RKO (cell line): ENCODE data around the gene PIF1.
"Not testable (repeated sequence)": the region's sequence is repeated elsewhere in the genome, so short reads cannot be mapped to it uniquely, and the experiment has no call there.

ENCODE experiments used
- DNase-seq: peaks from one replicate; pipeline ENCODE4 v3.0.0-alpha.2; 2016; ENCODE audit warnings: low spot score

Gene PIF1

DNA sequence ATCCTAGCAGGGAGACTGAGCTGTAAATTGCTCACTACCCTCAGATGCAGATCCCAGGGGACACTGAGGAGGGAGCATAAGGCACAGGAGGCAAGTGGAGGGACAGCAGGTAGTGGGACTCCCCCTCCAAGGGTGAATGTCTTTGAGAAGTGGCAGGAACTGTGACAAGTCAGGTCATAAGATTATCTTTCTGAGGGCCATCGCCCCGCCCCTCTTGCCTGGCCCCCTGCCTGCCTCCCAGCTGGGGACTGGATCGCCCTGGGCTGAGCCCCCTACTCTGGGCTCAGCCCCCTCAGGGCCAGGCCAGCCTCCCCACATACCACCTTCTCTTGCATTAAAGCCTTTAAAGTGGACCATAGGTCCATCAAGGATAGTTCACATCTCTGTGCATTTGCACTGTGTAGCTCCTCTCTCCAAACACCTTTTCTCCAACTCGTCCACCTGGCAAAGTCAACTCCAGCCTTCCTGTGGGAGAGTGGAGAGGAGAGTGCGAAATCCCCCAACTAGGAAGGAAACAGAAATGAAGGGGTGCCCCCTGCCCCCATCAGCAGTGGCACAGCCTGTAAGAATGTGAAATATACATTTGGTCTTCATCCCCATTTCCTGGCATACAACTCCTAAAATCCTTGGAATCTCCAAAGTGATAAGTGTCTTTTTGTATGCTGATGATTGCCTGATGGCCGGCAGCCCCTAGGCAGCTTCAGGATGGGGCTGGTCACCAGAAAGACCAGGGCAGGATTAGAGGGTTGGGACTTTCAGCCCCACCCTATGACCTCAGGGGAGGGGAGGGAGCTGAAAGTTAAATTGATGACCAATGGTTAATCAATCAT lies 14.7 kb downstream of the PIF1 start:
- no peak for DNase-seq

DNA sequence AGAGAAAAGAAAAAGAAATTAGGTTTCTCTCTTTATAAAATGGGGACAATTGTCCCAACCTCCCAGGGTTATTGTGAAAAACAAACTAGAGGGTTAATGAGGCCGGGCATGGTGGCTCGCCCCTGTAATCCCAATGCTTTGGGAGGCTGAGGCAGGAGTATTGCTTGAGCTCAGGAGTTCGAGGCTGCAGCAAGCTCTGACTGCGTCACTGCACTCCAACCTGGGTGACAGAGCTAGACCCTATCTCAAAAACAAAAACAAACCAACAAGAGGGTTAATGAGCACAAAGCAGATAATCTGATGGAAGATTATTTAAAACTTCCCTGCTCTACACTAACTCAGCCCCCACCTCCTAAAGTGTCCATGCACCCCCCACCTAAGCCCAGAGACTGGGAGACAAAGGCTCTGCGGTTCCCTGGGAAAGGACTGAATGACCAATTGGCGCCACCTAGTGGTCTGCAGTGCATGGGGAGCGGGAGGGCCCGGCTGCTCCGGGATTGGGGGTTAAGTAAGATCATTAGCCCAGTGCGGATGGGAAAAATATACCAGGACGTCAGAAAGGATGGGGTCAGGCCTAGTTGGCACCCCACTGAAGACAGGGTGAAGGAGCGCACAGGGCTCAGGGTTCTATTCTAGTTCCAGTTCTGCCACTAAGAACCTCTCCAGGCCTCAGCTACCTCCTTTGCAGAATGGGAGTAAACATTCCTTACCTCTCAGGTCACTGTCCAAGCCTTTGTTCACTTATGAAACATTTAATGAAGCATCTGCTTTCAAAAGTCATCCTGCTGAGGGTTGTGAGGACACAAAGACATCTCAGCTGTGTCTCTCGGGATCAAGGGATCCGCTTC lies 15.6 kb downstream of the PIF1 start:
- DNase-seq = peak; percentile 67

DNA sequence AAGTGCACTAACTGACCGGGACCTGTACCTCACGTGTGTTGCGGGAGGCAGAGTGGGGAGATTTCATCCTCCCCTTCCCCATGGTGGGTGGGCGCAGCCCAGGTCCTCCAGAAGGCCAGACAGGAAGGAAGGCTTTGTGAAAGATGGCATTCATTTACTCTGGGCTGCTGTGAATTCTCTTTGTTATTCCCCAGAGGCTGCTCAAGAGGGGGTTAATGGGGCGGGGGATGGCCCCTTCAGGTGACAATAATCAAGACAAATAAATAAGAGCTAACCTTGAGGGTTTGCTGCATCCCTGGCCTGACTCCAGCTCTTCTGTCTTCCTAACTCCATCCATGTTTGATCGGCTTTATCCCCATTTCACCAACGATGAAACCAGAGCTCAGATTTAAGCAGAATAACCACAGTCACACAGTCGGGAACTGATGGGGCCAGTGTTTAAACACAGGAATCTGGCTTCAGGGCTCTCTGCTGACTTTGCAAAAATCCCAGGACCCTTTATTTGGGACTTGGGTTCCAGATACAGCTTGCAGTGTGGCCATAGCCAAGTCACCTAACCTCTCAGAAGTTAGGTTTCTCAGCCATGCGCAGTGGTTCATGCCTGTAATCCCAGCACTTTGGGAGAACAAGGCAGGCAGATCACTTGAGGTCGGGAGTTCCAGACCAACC lies 16.5 kb downstream of the PIF1 start:
- no peak for DNase-seq

DNA sequence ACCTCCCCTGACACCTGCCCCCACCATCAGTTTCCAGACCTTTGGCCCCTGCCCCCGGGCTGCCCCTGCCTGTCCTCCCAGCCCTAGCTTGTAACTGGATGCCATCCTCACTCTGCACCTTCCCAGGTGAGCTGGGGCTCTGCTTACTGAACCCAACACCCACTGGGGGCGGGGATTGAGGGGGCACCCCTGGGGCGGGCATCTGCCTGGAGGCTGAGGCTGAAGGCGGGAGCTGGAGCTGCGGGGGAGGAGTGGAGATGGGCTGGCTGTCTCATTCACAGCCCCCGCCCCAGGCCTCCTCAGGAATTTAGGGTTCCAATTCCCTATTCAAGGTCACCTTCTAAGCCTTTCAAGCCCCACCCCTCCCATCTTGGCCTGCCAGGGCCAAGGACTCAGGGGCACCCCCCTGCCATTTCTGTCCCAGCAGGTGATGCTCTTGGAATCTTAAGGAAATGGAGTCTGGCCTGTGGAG lies 17.7 kb downstream of the PIF1 start:
- no peak for DNase-seq

DNA sequence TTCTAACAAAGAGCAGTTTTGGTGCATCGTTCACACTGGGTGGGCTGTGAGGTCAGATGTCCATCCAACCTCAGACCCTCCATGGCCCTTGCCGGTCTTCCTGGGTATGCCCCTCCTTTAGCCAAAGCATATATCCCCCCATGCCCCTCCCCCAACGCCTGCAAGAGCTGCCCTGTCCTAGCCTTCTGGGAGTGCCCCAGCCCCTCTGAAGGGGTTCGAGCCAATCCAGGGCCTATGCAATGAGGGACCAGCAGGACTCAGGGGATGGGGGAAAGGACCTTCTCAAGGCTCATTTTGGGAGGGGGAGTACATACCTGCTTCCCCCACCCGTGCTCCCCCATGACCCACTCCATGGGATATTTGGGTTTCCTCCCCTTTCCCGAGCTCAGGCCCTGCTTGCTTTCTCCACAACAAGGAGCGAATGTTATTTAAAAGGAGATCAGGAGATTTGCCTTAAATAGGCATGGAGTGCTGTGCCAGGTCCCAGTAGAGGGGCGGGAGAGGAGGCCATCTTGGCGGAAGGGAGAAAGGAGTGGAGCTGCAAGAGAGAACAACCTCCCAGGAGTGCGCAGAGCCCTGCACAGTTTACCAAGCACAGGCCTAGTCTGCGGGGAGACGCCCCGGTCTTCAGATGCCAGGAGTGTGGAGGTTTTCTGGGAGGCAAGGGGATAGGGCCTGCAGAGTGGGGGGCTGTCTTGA lies 18.2 kb downstream of the PIF1 start:
- DNase-seq = no peak

DNA sequence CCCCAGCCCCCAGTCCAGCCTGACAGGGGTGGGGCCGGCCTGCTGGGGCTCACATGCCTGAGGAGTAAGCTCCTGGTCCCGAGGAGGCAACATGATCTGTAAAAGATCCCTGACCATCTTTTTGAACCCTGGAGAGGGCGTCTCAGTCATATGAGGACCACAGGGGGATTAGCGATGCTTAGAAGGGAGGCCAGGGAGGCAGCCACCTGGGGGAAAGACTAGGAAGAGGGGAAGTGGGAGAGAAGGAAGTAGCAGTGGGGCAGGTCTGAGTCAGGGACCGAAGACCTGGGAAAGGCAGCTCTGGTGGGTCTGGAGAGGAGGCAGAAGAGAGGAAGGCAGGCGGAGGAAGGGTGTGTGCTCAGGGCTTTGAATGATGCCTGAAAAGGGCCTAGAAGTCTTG lies 18.9 kb downstream of the PIF1 start:
- DNase-seq = no peak

DNA sequence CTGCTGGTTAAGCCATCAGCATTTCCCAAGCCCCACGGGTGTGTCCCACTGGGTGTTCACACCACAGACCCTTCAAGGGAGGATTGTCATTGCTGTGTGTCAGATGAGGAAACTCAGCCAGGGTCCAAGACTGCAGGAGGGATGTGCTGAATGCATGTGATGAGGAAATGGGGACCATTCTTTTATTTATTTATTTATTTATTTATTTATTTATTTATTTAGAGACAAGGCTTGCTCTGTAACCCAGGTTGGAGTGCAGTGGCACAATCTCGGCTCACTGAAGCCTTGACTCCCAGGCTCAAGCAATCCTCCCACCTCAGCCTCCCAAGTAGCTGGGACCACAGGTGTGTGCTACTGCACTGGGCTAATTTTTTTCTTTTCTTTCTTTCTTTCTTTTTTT lies 20.8 kb downstream of the PIF1 start:
- no peak for DNase-seq

DNA sequence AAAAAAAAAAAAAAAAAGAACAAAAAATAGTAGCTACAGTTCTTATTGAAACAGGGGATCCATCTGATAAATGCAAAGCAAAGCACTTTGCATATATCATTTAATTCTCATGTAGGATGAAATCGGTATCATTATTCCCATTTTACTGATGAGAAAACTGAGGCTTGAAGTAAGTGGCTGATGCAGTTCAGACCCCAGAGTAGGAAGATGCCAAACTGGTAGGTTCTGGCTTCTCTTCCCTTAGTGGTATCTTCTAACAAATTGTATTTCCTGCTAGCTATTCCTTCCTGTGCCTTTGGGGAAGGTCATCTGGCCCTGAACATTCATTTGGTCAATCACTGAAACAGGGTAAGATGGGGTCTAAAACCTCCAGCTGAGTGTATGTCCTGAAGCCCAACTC lies 21.9 kb downstream of the PIF1 start:
- DNase-seq = no peak

DNA sequence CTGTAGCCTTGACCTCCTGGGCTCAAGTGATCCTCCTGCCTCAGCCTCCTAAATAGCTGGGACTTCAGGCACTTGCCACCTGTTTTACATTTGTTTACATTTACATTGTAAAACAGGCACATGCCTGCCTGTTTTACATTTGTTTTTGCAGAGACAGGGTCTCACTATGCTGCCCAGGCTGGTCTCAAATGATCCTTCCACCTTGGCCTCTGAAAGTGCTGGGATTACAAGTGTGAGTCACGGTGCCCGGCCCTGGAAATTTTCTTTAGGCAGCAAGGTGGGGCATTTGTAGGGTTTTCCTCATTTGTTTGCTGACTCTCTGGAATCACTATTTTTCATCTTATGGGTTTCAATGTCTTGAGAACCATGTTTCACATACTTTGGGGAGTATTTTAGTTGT lies 25.0 kb downstream of the PIF1 start:
- no peak for DNase-seq

DNA sequence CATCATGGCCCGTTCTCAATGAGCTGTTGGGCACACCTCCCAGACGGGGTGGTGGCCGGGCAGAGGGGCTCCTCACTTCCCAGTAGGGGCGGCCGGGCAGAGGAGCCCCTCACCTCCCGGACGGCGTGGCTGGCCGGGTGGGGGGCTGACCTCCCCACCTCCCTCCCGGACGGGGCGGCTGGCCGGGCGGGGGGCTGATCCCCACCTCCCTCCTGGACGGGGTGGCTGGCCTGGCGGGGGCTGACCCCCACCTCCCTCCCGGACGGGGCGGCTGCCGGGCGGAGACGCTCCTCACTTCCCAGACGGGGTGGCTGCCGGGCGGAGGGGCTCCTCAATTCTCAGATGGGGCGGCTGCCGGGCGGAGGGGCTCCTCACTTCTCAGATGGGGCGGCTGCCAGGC lies 26.5 kb downstream of the PIF1 start:
- not testable (repeated sequence) for DNase-seq

DNA sequence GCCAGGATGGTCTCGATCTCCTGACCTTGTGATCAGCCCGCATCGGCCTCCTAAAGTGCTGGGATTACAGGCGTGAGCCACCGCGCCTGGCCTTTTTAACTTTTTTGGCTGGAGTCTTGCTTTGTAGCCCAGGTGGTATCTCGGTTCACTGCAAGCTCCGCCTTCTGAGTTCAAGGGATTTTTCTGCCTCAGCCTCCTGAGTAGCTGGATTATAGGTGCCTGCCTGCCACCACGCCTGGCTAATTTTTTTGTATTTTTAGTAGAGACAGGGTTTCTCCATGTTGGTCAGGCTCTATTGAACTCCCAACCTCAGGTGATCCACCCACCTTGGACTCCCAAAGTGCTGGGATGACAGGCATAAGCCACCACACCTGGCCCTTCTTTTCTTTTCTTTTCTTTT lies 29.5 kb downstream of the PIF1 start:
- not testable (repeated sequence) for DNase-seq

DNA sequence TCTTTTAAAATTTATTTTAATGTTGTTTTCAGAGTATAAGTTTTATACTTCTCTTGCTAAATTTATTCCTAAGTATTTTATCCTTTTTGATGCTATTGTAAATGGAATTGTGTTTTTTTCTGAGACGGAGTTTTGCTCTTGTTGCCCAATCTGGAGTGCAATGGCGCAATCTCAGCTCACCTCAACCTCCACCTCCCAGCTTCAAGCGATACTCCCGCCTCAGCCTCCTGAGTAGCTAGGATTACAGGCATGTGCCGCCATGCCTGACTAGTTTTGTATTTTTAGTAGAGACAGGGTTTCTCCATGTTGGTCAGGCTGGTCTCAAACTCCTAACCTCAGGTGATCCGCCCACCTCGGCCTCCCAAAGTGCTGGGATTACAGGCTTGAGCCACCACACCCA lies 30.1 kb downstream of the PIF1 start:
- not testable (repeated sequence) for DNase-seq

DNA sequence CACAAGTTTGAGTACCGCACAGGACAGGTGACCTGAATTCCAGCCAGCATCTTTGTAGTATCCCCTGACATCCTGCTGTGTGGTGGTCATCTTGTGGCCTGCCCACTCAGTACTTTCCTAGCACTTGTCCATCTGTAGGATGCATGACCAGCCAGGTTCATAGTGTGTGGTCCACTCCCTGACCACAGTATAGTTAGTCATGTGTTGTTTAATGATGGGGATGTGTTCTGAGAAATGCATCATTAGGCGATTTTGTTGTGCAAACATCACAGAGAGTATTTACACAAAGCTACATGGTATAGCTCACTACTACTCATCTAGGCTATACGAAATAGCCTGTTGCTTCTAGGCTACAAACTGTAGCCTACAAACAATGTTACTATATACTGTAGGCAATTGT lies 33.2 kb downstream of the PIF1 start:
- peak; percentile 22 for DNase-seq

DNA sequence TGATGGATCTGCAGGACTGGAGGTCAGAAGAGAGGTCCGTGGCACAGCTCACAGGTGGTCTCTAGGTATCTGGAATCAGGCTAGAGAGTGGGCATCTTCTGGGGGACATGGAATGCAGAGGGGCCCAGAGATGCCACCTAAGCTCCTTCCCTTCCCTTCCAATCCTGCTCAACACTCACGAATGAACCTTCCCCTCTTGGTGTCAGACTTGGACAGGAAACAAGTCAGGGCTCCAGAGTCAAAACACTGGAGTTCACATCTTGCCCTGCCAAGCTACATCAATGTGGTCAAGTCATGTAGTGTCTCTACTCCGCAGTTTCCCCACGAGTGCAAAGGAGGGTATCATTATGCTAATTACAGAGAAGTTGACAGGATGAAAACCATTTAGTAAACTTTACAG lies 34.0 kb downstream of the PIF1 start:
- no peak for DNase-seq

DNA sequence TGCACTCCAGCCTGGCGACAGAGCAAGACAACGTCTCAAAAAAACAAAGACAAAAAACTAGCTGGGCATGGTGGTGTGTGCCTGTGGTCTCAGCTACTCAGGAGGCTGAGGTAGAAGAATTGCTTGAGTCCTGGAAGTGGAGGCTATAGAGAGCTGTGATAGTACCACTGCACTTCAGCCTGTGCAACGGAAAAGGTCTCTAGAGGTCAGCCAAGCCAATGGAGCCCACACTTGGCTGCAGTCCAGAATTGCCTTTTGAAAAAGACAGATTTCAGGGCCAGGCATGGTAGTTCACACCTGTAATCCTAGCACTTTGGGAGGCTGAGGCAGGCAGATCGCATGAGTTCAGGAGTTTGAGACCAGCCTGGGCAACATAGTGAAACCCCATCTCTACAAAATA lies 41.7 kb downstream of the PIF1 start:
- no peak for DNase-seq

DNA sequence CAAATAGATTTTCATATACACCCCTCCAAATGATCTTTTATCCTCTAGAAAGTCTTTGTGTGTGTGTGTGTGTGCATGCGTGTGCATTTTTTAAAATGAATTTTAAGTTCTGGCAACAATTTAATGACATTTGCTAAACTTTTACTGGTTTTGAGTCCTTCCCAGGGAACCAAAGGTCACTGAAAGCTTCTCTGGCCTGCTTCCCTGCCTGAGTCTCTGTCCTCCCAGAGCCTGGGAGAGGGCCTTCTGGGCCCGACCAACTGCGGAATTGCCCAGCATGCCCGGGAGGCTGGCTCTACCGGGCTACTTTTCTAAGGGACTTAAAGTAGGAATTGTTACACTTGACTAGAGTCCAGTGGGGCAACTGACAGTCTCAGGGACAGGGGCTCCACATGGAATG lies 42.7 kb downstream of the PIF1 start:
- DNase-seq = no peak

DNA sequence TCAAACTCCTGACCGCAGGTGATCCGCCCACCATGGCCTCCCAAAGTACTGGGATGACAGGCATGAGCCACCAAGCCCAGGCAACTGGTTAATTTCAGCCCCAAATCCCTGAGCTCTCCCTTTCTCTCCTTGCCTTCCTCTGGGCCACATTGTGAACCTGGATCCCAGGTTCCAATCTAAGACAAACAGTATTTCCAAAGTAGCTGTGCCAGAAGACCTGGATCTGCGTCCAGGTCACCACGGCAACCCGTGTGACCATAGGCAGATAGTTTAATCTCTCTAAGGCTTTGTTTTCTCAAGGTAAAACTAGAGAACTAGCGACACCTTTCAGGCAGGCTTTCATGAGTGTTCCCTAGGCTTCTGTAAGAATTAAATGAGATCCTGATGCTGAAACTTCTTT lies 44.1 kb downstream of the PIF1 start:
- no peak for DNase-seq

DNA sequence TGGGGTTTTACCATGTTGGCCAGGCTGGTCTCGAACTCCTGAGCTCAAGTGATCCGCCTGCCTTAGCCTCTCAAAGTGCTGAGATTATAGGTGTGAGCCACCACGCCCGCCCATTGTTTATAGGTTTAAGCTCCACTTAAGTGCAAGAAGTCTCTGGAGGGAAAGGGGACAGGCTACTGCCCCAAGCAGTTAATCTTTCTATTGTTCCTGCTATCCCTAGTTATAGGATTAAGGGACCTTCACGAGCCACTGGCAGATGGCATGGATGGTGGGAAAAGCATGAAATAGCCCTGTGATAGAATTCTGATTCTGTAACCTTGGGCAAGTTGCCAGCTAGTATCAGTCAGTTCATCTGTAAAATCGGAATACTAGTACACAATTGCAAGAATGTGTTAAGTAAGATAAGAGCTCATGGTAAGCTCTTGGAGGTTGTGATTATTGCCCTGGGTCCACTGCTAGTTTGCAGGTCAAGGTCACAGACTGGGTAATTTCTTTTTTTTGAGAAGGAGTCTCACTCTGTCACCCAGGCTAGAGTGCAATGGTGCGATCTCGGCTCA lies 44.8 kb downstream of the PIF1 start:
- no peak for DNase-seq

DNA sequence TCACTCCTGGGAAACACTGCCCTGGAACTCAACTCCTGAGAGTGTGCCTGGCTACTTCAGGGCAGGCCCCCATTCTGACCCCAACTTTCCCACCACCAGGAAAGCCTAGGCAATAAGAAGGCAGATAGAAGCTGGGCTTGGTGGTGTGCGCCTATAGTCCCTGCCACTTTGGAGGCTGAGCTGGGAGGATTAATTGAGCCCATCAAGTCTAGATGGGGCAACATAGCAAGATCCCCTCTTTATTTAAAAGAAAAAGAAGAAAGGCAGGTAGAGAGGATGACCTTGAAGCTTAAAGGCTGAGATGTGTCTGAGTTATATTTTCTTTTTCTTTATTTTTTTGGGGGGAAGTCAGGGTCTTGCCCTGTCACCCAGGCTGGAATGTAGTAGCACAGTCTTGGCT lies 45.8 kb downstream of the PIF1 start:
- no peak for DNase-seq

DNA sequence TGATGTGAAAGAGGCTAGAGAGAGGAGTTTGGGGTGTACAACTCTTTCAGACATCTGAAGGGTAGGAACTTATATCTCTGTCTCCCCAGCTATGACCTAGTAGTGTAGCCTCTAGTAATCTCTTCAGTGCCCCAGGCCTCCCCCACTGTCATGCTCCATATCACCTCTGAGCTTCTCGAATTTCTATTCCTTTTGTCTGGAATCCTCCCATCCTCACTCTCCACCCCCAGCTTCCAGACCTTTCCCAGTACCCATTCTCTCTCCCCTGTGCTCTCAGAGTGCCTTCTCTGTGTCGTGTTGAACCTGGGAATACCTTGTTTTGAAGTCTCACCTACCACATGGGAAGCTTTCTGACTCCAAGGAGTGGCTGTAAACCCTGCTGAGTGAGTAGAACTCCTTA lies 46.4 kb downstream of the PIF1 start:
- no peak for DNase-seq

DNA sequence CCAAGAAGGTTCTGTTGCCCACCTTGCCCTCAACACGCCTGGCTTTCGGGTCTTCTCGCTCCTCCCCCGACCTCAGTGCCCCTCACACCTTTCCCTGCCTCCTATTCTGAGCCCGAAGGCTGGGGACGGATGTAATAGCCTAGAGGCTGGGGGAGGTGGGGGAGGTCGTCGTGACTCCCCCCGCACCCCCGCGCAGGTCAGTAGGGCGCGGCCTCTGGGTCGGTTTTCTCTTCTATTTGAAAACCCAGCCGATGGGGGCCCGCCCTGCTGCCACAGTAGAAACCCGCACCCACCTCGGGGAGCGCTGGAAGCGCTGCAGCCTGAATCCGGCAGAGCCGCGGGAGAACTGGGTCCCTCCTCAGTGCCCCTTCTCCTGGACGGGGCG lies 49.1 kb downstream of the PIF1 start:
- DNase-seq = no peak
